Non-pigmented ciliary epithelial cell (primary cell): Measurements from ENCODE around the gene HMCES.
"Not testable (repeated sequence)": the region's sequence is repeated elsewhere in the genome, so short reads cannot be mapped to it uniquely, and the experiment has no call there.

Experiments
- DNase-seq: peaks from one replicate; pipeline ENCODE4 v3.0.0-alpha.2; 2010; ENCODE audit warnings: low read depth

HMCES gene

DNA sequence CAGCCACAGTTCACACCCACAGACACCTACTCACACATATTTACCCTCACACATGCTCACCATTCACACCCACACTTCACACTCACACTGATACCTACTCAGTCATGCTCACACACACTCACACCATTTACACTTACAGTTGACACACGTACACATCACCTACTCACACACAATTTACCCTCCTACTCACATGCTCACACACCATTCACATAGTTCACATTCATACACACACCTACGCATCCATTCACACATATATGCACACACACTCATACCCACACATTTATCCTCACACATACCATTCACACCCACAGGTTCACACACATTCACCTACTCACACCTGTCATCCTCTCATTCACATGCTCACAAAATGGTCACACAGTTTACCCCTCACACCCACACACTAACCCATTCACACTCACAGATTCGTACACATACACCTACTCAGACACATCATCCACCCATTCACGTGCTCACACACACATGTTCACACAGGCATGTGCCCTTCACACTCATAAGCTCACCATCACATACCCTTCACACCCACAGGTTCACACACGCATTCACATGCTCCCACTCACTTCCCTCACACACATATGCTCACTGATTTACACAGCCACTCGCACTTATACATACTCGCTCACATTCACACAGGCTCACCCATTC lies 42.3 kb downstream of the HMCES start:
- DNase-seq: no peak

DNA sequence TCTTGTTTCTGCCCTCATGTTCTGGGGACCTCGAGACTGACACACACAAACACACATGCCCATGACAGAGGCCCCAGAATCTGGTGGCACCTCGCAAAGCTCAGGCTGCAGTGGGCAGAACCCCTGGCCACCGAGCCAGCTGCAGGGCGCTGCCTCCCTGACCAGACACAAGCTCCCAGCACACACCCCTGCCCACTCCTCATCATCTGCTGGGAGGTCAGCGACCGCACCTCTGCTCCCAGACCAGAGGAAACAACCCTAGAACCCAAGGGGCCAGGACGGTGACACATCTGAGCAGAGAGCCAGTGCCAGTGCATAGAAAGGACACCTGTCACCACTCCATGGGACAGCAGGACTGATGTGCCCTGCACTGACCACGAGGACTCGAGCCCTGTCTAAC lies 43.2 kb downstream of the HMCES start:
- DNase-seq: no peak

DNA sequence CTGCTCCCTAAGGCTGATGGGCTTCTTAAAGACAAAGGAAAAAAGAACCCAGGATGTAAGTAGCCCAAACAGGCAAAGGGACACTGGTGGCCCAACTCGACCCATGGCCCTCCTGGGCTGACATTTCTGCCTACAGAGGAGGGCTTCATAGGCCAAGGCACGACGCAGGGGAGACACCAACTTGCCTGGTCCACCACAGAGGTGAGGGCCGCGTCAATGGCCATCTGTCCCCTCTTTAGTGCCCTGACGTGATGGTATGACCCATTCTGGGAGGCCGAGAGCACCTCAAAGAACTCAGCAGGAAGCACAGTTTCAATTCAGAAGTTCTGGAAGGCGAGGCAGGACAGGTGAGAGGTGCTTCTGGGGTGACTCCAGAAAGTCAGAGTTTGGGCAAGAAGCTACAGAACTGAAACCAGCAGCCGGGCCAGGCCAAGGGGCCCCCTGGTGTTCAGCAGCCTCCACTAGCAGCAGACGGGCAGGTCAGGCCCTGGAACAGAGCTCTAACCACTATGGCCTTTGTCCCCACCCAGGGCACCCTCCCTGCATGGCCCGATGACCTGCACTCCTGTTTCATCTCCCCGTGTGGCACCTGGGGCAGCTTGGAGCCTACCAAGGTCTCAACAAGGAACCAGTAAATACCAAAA lies 45.1 kb downstream of the HMCES start:
- no peak for DNase-seq

DNA sequence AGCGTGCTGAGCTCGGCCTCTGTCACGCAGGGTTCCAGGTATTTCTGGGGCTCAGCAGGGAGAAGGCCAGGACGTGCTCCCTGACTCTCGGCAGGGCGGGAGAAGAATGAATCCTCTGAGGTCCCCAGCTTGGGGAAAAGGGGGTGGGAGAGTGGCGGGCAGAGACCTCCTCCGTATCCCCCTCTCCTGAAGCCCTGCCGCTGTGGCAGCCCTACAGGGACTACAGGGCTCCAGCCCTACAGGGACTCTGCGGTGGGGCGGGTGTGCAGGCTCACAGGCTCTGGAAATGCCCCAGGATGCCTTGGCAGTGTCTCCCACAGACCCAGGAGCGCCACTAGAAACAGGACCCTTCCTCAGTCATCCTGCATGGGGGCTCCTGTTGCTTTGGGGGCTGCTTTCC lies 46.2 kb downstream of the HMCES start:
- DNase-seq: no peak

DNA sequence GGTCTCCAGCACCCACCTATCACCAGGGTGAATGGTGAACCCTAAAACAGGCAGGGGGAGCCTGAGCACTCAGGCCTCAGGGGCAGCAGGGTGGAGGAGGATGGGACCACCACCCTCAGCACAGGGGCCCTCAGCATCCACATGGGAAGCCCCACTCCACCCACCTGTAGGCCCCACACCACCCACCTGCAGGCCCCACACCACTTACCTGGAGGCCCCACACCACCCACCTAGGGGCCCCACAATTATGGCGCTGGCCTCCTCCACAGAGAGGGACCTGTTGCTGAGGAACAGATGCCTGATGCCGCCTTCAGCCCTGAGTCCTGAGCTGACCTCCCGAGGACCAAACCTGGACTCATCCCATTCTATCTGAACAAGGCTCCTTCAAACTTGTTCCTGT lies 46.7 kb downstream of the HMCES start:
- DNase-seq: no peak

DNA sequence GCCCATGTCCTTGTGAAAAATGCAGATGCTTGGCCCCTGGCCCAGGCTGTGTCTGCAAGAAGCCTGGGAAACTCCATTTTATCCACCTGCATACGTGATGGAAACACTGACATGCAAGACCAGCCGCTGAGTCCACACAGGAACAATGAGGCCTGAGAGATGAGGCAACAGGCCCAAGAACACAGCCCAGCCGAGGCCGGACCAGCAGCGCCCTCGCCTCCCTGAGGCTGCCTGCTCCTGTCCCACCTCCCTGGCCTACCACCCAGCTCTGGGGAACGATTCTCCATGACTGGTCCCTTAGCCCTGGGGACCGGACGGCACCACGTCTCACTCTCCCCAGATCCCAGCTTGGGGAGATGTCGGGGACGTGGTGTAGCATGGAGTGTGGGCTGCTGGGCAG lies 47.5 kb downstream of the HMCES start:
- DNase-seq: no peak

DNA sequence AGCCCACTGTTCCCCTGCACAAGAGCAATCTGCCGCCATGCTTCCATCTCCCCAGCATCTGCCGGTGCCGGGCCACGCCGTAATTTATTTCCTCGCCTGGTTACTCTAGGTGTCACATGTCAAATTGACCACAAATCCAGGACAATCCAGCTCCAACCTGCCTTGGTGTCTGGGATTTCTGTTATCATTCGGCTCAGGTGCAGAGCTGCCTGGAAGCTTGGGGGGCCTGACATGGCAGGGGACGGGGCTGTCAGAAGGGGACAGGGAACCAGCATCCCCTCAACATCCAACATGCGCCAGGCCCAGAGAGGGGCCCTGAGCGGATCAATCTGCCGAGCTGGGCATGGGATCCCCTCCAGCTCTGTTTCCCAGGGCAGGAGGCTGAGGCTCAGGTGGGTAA lies 47.9 kb downstream of the HMCES start:
- no peak for DNase-seq

DNA sequence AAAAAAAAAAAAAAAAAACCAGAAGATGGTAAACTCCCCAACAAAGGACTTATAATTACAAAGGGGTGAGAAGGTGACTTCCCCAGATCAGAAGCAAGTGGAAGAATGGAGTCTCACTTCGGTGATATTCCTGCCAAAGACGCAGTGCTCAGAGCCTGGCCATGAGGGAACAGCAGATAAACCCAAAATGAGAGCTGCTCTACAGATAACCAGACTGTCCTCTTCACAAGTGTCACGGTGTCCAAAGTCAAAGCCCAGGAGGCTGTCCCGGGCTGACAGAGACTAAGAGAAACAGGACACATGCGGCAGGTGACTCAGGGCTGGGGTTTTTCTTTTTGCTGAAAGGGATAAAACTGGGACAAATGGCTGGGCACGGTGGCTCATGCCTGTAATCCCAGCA lies 48.8 kb downstream of the HMCES start:
- DNase-seq: no peak

DNA sequence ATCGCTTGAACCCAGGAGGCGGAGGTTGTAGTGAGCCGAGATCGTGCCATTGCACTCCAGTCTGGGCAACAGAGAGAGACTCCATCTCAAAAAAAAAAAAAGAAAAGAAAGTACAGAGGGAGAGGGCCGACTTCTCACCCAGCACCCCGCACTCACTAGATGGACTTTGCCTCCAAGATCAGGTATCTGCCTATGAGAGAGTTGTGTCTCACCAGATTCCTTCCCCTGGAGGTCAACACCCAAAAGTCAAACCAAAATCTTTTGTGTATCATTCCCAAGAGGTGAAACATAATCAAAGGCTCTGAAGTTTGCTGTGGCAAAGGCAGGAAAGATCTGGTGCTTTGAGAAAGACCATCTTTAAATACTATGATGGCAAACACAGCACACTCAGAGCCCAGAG lies 51.2 kb downstream of the HMCES start:
- DNase-seq: no peak

DNA sequence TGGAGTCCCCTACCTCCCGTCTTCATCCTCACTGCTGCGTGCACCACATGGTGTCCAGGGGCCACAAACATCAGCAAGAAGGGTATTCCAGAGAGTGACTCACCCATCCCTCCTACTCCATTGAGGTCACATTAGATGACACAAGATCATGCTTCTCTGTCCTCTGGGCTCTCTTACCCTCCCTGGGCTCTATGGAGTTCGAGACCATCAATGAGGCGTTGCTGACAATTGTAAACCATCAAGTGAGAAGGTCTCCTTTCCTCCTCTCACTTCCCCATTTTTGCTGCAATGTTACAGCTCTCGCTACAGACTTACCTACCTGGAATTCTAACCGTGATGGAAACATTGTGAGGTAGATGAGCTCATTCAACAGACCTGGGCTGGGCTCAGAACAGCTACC lies 51.7 kb downstream of the HMCES start:
- no peak for DNase-seq

DNA sequence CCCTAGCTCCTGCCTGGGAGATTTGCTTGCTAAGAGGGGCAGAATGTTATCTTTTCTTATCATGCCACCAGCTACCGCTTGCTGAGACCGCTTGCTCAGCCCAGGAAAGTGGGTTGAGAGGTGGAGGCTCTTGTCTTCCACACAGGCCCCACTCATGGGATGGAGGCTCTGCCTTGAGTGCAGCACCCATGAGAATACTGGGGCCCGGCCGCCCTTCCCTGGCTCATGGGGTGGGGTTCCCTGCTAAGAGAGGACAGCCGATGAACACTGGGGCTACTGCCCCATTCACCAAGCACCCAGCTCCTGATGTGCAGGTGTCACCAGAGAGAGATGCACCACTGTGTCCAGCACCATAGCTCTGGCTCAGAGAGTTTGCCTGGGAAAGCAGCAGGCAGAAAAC lies 55.2 kb downstream of the HMCES start:
- no peak for DNase-seq

DNA sequence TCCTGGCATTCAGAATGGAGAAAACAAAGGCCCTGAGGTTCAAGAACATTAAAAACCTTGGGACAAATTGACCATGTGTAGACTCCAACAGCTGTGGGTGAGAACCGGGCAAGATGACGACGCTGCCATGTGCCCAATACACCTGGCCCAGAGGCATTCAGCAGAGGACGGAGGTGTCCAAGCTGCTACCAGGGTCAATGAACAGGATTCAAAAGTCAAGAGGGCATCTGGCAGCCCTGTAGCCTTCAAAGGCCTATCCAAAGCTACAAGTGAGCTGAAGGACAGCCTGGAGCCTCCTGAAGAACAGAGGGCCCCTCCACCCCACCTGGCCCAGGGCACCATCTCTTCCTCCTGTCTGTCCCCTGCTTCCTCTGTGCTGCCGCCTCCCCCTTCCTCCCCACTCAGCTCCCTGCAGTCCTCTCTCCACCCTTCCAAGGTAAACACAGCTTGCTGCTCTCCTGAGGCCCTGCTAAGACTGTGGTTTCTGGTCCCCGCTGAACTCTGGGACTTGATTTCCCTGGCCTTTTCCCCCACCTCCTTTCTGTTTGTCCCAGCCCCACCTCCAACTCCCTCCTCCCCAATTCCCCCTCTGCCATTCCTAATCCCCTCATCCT lies 57.5 kb downstream of the HMCES start:
- no peak for DNase-seq

DNA sequence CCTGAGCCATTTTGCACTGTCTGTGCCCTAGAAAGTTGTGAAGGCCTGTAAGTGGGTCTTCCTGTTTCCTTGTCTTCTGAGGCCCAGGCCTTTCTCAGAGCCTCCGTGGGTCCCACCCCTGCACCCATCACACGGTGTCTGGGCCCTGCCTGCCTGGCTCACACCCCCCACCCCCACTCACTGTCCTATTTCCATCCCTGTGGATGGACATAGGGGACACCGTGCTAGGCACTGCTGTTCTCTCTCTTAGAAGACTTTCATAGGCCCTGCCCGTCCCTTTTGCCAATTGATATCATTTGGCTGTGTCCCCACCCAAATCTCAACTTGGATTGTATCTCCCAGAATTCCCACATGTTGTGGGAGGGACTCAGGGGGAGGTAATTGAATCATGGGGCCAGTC lies 59.0 kb downstream of the HMCES start:
- DNase-seq: not testable (repeated sequence)

DNA sequence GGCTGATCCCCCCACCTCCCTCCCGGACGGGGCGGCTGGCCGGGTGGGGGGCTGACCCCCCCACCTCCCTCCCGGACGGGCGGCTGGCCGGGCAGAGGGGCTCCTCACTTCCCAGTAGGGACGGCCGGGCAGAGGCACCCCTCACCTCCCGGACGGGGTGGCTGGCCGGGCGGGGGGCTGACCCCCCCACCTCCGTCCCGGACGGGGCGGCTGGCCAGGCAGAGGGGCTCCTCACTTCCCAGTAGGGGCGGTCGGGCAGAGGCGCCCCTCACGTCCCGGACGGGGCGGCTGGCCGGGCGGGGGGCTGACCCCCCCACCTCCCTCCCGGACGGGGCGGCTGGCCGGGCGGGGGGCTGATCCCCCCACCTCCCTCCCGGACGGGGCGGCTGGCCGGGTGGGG lies 60.5 kb downstream of the HMCES start:
- DNase-seq: not testable (repeated sequence)

DNA sequence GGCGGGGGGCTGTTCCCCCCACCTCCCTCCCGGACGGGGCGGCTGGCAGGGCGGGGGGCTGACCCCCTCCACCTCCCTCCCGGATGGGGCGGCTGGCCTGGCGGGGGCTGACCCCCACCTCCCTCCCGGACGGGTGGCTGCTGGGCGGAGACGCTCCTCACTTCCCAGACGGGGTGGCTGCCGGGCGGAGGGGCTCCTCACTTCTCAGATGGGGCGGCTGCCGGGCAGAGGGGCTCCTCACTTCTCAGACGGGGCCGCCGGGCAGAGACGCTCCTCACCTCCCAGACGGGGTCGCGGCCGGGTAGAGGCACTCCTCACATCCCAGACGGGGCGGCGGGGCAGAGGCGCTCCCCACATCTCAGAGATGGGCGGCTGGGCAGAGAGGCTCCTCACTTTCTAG lies 61.2 kb downstream of the HMCES start:
- not testable (repeated sequence) for DNase-seq

DNA sequence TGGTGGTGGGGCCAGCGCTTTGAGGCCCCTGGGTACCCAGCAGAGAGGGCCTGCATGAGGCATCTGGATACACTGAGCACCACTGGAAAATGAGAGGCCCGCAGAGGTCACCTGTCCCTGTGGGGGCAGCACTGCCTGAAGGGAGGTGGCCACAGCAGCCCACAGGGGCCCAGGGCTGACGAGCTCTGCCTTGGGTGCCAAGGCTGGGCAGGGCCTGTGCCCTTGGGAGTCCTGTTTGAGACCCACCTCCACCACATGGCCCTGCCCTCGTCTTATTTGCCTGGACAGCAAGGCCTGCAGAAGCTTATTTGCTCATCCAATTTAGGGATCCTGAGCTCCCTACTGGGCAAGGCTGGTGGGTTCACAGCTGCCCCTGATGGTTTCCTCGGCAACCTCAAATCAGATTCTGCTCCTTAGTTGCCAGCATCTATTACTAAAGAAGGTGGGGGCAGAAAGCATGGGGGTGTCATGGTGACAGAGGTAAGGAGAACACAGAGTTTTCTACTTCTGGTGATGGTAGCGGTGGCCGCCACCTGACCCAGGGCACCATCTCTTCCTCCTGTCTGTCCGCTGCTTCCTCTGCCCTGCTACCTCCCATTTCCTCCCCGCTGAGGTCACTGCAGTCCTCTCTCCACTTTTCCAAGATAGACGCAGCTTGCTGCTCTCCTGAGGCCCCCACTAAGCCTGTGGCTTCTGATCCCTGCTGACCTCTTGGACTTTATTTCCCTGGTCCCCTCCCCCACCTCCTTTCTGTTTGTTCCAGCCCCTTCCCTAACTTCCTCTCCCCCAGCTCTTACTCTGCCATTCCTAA lies 62.9 kb downstream of the HMCES start:
- no peak for DNase-seq

DNA sequence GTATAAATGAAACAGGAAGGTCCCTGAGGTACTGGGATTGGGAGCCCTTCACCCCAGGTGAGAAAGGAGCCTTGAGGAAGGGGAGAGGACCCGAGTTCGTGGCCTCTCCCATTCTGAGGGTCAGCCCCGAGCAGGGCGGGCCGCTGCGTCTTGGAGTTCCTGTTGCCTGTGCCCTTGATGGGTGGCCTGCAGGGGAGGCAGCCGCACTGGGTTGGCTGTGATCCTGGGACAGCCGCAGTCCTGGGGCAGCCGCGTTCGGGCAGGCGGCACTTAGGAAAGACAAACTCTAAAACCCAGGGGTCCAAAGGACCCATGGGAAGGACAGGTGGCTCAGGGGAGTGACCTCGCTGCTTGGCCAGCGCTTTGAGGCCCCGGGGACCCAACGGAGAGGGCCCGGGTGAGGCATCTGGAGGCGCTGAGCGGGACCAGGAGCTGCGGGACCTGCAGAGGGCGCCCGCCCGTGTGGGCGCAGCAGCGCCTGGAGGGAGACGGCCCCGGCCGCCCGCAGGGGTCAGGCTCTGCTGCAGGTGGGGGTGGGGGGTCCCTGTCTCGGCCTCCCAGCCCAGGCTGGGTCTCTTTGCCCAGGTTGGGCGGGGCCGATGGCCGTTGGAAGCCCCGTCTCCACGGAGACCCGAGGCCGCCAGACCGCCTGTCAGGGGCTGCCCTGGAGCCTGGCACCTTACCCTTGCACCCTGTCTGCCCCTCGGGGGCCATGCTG lies 65.1 kb downstream of the HMCES start:
- DNase-seq: no peak

DNA sequence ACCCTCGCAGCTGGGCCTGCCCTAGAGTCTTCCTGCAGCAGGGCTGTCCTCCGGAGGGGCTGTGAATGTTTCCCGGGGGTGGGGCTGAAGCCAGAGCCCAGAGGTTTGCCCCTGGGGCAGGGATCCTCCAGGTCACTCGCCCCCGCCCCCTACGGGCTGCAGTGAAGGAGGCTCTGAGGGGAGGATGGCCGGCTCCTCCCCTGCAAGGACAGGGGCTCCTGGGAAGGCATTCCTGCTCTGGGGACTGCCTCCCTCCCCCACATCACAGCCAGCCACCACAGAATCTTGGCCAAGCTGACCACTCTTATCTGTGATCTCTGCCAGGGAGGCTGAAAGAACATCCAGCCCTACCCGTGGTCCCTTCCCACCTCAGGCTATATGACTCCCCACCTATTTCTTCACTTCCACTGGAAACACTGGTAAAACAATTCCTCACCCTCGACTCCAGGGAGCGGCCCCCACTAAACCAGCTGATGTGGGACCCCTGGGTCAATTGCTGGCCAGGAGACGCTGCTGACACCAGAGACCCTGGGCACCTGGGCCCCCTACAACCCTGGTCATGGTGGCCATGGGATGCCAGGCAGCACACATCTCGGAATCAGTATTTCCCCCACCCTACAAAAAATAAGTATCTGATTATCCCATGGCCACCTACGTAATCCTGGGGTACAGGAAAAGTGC lies 66.0 kb downstream of the HMCES start:
- no peak for DNase-seq

DNA sequence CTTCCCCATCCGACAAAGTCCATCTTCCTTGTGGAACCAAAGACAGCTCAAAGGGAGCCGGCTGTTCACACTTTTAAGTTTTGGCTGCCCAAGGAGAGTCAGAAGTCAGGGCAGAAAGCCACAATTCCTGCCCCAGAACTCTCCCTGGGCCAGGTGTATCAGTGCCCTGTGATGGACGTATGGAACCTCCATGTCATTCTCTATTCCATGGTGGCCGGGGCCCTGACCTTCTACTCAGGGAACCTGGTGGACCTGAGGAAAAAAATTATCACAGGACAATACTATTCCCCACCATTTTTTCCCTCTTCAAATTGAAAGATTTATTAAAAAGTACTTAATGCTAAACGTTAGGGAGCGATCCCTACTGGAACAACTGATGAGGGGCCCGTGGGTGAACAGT lies 66.6 kb downstream of the HMCES start:
- DNase-seq: no peak

DNA sequence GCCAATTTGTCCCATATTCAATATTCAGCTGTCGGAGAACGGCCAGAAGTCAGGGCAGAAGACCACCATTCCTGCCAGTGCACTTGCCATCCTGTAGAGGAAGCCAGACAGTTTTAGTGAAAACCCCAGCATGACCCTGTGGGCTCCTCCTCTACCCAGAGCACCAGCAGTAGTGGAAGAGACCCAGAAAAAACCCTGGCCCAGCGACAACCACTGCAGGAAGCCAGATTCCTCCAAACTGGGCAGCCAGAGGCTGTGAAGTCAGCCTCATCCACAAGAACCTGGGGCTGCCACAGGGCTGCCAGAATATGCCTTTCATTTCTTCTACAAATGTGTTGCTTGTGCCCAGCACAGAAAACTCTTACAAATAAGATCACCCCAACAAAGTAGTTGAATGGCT lies 67.3 kb downstream of the HMCES start:
- DNase-seq: no peak

DNA sequence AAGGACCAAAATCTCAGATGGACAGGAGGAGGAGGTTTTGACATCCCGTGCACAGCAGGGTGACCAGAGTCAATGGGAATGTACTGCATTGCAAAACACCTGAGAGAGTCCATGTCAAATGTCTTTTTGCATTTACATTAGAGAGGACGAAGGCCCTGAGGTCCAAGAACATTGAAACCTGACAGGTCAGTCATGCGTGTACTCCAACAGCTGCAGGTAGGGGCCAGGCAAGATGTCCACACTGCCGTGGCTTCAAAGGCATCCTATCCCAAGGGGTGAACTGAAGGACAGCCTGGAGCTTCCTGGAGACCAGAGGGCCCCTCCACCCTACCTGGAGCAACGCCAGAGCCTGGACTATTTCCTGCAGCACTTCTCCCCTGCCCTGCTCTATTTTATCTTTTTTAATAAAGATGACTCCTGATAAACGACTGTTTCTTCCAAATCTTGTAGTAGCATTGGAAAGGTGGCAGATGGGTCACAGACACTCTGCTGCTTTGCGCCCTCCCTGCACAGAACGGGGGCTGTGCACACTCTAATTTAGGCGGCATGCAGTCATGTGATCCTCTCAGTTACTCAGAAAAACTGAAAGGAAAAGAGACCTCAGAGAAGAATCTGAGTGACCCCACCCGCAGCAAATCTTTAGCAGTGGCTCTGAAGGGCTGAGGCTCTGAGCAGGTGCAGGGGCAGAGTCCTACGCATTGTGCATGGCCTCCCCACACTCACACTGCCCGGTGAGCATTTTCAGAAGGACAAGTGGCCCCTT lies 68.2 kb downstream of the HMCES start:
- DNase-seq: no peak
